ENCODE results near the gene BEND7.

- no peak for TF ChIP-seq CTCF (IDR thresholded peaks at IDR 0.05)
- TF ChIP-seq HMGXB4 (CRISPR knock-in tag; IDR thresholded peaks at IDR 0.05): no peak
- TF ChIP-seq ZNF317 (CRISPR knock-in tag; IDR thresholded peaks at IDR 0.05; ENCODE audit: borderline replicate concordance, low read depth): no peak
- TF ChIP-seq MAX (CRISPR knock-in tag; IDR thresholded peaks at IDR 0.05): no peak
- no peak for TF ChIP-seq ERG (CRISPR knock-in tag; IDR thresholded peaks at IDR 0.05)
- no peak for TF ChIP-seq NR2C2 (CRISPR knock-in tag; IDR thresholded peaks at IDR 0.05)
- no peak for TF ChIP-seq ZNF121 (CRISPR knock-in tag; IDR thresholded peaks at IDR 0.05)
- TF ChIP-seq JAZF1 (CRISPR knock-in tag; IDR thresholded peaks at IDR 0.05): no peak
- no peak for TF ChIP-seq SP1 (CRISPR knock-in tag; conservative IDR thresholded peaks at IDR 0.05)
- no peak for TF ChIP-seq TEAD4 (CRISPR knock-in tag; IDR thresholded peaks at IDR 0.05)
- no peak for TF ChIP-seq ATF3 (CRISPR knock-in tag; conservative IDR thresholded peaks at IDR 0.05)
Observed at GRCh38 chr10:13564576-13564975, 35.8 kb upstream of the BEND7 start.

Data from WTC11 (cell line).